Measurements from ENCODE around the gene ABHD2.
"Not testable (repeated sequence)": the region's sequence is repeated elsewhere in the genome, so short reads cannot be mapped to it uniquely, and the experiment has no call there.

Gene ABHD2

DNA sequence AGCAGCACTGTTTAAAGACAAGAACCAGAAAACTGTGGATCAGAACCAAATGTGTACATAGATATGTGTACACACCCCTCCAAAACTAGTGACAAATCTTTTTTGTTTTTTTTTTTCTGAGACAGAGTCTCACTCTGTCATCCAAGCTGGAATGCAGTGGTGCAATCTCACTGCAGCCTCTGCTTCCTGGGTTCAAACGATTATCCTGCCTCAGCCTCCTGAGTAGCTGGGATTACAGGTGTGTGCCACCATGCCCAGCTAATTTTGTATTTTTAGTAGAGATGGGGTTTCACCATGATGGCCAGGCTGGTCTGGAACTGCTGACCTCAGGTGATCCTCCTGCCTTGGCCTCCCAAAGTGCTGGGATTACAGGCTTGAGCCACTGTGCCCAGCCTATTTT lies 2.3 kb upstream of the ABHD2 start:
- not testable (repeated sequence) for H3K36me3 Mint-ChIP-seq (ENCODE audit: low read depth); H3K27me3 Mint-ChIP-seq (ENCODE audit: low read depth); H3K4me3 Mint-ChIP-seq; H3K9me3 Mint-ChIP-seq; DNase-seq (ENCODE audit: low spot score); H3K27ac Mint-ChIP-seq
- peaks cover 18% of the 10 kb centered on the region for H3K4me1 Mint-ChIP-seq (ENCODE audit: low read depth)

DNA sequence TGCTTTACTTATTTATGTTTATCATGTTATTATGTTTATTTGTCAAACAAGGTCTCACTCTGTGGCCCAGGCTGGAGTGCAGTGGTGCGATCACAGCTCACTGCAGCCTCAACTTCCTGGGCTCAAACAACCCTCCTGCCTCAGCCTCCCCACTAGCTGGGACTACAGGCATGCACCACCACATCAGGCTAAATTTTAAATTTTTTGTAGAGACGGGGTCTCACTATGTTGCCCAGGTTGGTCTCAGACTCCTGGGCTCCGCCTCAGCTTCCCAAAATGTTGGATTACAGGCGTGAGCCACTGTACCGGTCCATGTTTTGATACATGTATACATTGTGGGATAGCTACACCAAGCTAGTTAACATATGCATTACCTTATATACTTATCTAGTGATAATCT lies 1.9 kb upstream of the ABHD2 start:
- not testable (repeated sequence) for DNase-seq (ENCODE audit: low spot score); H3K9me3 Mint-ChIP-seq; H3K27ac Mint-ChIP-seq; H3K4me3 Mint-ChIP-seq; H3K36me3 Mint-ChIP-seq (ENCODE audit: low read depth); H3K27me3 Mint-ChIP-seq (ENCODE audit: low read depth)
- H3K4me1 Mint-ChIP-seq (ENCODE audit: low read depth), result peaks cover 23% of the 10 kb centered on the region

DNA sequence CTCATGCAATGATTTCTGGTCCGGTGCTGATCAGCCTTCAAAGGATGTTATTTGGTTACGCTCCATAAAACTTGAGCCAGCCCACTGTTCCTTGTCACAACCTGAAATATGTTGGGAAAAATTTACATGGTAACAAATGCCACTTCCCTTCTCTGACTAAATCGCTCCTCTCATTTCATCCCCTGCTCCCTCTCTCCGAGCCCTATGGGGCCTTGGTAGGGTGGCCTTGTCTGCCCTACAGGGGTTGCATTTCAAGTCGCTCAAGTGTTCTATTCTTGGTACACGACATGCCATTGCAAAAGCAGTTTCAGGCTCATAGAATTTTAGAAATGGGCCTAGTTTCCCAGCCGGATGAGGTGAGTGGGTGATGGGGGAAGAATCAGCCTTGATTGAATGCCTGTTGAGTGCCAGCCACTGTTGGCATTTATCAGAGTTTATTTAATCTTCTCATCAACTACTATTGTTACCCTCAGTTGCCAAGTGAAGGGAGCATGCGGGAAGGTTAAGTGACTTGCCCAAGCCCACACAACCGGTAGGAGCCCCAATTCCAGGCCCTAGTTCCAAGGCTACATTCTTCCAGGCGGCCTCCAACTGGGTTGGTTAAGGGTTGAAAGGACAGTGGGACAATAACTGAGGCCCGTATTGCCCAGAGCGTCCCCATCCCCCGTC lies 961 bp upstream of the ABHD2 start:
- Mint-ChIP-seq H3K4me3 (no peak overlapping the region), H3K9me3 (no peaks in the 10 kb centered on the region), H3K27ac (no peak overlapping the region), H3K27me3 (ENCODE audit: low read depth) (no peaks in the 10 kb centered on the region), H3K36me3 (ENCODE audit: low read depth) (peaks cover 4% of the 10 kb centered on the region), H3K4me1 (ENCODE audit: low read depth) (peaks cover 31% of the 10 kb centered on the region)
- DNase-seq (ENCODE audit: low spot score), result no peak

DNA sequence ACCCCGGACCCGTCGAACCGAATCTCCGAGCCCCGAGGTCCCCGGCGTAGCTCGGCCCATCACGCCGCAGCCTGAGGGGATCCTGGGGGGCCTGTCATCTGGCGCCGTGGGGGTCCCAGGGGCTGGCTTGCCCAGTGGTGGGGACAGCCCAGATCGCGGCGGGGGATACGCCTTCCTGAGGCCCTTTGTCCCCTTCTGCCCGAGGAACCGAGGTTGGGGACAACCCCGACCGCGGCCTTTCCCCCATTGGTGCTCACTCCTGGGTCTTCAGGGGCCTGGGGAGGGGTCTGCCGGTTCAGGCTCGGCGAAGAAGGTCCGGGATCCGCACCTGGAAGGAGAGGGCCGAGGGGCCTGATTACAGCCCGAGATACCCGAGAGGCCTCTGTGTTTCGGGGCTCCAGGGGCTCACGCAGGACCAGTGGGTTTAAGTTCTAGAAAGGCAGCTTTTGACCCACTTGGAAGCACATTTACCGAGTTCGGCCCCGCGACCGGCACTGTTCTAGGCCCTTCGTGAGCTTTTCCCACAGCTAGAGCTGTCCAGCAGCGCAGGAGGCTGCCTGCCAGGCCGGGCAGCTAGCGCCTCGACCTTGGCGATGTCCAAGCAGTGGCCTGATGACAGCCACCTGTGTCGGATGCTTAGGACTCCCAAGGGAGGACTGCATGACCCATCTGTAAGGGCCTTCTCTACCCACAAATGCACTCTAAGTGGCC lies 504 bp downstream of the ABHD2 start:
- no peaks in the 10 kb centered on the region for H3K9me3 Mint-ChIP-seq
- H3K4me3 Mint-ChIP-seq, result no peak overlapping the region
- no peak for DNase-seq (ENCODE audit: low spot score)
- peaks cover 10% of the 10 kb centered on the region for H3K36me3 Mint-ChIP-seq (ENCODE audit: low read depth)
- no peaks in the 10 kb centered on the region for H3K27me3 Mint-ChIP-seq (ENCODE audit: low read depth)
- H3K27ac Mint-ChIP-seq, result peak overlapping the region; percentile 97
- H3K4me1 Mint-ChIP-seq (ENCODE audit: low read depth), result peaks cover 40% of the 10 kb centered on the region

DNA sequence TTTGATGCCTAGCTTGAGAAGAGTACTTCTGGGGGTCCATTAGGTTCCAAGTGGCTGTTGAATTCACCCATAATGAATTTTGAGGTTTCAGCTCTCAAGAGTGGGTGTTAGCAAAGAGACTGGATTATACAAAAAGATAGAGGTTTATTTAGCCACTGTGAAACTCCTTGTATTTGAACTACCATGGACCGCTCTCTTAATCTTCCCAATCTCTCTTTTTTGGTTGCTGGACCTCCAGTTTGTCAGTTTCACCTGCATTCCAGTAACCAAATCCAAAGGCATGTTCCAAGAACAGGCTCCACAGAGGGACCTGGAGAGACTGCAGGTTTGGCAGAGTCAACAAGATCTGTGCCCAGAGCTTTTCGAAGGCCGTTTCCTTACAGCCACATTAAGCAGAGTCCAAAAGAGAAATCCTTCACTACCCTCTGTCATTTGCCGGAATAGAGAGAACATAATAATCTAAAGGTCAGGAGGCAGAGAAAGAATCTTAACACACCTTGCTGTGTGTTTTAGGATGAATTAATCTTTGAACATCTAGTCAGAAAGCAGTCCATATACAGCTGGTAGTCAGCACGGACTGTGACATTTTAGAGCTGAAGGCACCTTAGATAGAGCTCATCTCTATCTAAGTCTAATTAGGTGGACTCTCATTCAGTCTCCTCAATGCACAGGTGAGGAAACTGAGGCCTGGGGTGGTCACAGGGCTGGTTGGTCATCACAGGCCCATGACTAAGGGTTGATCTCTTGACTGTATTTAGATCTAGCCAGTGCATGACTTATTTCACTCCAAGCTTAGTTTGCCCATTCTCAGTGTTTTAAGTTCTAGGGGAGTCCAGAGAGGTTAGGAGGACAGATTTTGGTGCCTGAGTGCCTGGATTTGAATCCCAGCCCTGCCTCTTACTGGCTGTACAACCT lies 1.3 kb downstream of the ABHD2 start:
- Mint-ChIP-seq H3K27me3 (ENCODE audit: low read depth) (no peaks in the 10 kb centered on the region), H3K9me3 (no peaks in the 10 kb centered on the region), H3K27ac (peak overlapping the region; percentile 97), H3K4me3 (no peak overlapping the region), H3K4me1 (ENCODE audit: low read depth) (peaks cover 41% of the 10 kb centered on the region), H3K36me3 (ENCODE audit: low read depth) (peaks cover 11% of the 10 kb centered on the region)
- DNase-seq (ENCODE audit: low spot score), result no peak

DNA sequence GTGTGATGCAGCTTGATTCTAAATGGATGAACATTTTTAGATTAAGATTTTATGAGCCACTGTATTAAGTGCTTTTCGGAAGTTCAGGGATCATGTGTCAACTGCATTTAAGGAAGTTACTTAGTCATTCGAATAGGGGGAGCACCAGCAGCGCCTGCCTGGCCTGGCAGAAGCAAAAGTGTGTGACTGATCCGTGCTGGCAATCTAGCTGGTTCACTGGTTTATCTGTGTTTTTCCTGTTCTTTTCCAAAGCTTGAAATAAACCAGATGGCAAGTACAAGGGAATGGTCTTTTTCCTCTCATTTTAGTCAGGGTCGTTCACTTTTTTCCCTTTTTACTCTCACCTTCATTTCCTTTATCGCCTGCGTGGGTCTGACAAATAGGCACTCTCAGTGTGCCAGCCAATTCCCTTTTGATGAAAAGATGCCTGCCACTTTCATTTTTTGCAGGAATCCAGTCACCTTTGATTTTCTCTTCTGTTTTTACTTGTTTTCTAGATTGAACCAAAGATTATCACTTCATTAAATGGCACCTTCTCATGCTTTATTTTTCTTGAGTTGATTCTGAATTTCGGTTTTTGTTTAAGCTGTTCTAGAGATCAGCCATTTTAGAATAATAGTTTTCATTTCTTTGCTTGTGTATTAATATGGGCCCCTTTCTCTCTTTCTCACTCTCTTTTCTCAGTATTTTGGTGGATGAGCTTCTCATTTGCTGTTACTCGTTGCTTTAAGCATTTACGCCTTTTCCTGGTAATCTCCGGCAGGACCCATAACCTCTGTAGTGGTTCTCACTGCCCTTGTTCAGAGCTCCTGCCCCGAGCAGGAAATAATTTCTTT lies 2.8 kb downstream of the ABHD2 start:
- H3K27me3 Mint-ChIP-seq (ENCODE audit: low read depth), result no peaks in the 10 kb centered on the region
- H3K4me1 Mint-ChIP-seq (ENCODE audit: low read depth), result peaks cover 43% of the 10 kb centered on the region
- no peak overlapping the region for H3K4me3 Mint-ChIP-seq
- peak overlapping the region; percentile 97 for H3K27ac Mint-ChIP-seq
- no peaks in the 10 kb centered on the region for H3K9me3 Mint-ChIP-seq
- peak; percentile 42 for DNase-seq (ENCODE audit: low spot score)
- peaks cover 13% of the 10 kb centered on the region for H3K36me3 Mint-ChIP-seq (ENCODE audit: low read depth)

DNA sequence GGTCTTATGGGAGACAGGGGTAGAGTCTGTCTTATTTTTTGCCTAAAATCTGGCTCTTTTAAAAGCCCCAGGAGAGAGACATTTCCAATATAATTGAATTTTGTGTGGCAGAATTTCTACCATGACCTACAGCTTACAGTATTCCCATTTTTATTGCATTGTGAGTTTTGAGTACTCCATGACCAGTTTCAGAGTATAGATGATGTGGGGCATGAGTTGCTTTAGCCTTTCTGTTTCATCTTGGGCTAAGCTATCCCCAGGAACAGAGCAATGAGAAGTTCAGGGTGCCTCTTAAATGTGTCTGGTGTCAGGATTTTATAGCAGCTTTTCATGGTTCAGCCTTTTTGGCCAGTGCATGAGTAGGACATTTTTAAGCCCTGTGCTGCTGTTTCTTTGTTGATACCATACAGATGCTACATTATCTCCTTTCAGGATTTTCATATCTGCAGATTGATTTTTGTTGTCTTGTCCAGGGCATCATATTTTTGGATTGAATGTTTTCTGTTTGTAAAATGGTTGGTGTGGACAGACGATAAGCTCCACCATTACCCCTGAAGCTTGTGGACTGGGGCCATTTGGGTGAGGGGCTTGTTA lies 3.5 kb downstream of the ABHD2 start:
- Mint-ChIP-seq H3K4me3 (no peak overlapping the region), H3K36me3 (ENCODE audit: low read depth) (peaks cover 13% of the 10 kb centered on the region), H3K4me1 (ENCODE audit: low read depth) (peaks cover 43% of the 10 kb centered on the region)

DNA sequence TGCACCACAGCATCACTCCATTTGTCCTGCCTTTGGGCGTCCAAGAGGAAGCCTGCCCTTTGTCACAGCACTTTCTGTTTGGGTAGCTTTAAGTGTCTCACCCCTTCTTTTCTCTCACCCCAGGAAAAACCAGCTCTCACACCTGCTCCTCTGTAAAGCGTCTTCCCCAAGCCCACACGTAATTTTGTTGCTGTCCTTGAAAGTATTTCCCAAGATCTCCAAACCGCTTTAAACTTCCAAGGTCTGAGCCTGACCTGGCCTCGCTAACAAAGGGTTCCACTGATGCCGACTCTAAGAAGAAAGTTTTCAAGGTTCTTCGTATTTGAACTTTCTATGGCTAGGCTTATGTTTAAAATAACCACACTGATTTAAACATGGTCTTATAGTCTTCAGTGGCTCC lies 5.3 kb downstream of the ABHD2 start:
- peak overlapping the region; percentile 43 for H3K4me3 Mint-ChIP-seq
- H3K36me3 Mint-ChIP-seq (ENCODE audit: low read depth), result peaks cover 13% of the 10 kb centered on the region
- H3K4me1 Mint-ChIP-seq (ENCODE audit: low read depth), result peaks cover 43% of the 10 kb centered on the region
- no peak overlapping the region for H3K27ac Mint-ChIP-seq
- DNase-seq (ENCODE audit: low spot score), result no peak
- no peaks in the 10 kb centered on the region for H3K27me3 Mint-ChIP-seq (ENCODE audit: low read depth)
- no peaks in the 10 kb centered on the region for H3K9me3 Mint-ChIP-seq

More for the DNA sequence above, 3.5 kb downstream of the ABHD2 start:
- Mint-ChIP-seq H3K27ac (peak overlapping the region; percentile 97), H3K27me3 (ENCODE audit: low read depth) (no peaks in the 10 kb centered on the region), H3K9me3 (no peaks in the 10 kb centered on the region)
- DNase-seq (ENCODE audit: low spot score), result no peak

DNA sequence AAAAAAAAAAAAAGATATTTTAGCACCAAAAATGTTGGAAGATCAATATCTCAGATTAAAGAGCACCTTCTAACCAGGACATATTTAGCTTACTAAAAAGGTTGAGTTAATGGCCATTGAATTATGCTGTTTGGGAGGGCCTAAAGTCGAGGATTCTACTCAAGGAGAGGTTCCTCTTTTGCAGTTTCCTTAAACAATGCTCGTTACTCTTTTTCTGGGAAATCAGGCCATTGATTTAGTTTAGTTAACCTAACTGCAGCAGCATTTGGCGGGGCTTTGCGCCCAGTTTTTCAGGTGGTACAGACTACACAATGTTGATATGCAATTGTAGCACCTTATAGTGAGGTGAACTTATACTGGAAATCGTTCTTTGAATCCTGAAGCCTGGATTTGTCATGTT lies 6.8 kb downstream of the ABHD2 start:
- peaks cover 15% of the 10 kb centered on the region for H3K36me3 Mint-ChIP-seq (ENCODE audit: low read depth)
- no peaks in the 10 kb centered on the region for H3K9me3 Mint-ChIP-seq
- H3K4me1 Mint-ChIP-seq (ENCODE audit: low read depth), result peaks cover 38% of the 10 kb centered on the region
- H3K4me3 Mint-ChIP-seq, result no peak overlapping the region
- no peaks in the 10 kb centered on the region for H3K27me3 Mint-ChIP-seq (ENCODE audit: low read depth)
- no peak for DNase-seq (ENCODE audit: low spot score)
- H3K27ac Mint-ChIP-seq, result no peak overlapping the region

DNA sequence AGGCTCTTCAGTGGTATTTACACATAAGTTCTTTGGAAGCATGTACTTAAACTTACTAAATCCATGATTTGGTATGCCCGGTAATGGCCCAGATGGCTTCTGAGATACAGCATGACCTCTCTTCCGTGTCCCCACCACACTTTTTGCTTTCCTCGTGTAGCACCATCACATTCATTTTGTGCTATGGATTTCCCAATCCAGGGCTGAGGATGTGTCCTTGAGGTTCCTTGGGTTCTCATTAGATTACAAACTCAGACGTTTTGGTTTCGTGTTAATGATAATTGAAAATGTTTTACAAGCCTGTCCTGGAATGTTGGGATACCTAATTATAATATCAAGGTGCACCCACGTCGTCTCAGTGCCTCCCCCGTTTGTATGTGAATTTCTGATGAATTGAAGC lies 7.3 kb downstream of the ABHD2 start:
- Mint-ChIP-seq H3K36me3 (ENCODE audit: low read depth) (peaks cover 18% of the 10 kb centered on the region), H3K27ac (no peak overlapping the region)

DNA sequence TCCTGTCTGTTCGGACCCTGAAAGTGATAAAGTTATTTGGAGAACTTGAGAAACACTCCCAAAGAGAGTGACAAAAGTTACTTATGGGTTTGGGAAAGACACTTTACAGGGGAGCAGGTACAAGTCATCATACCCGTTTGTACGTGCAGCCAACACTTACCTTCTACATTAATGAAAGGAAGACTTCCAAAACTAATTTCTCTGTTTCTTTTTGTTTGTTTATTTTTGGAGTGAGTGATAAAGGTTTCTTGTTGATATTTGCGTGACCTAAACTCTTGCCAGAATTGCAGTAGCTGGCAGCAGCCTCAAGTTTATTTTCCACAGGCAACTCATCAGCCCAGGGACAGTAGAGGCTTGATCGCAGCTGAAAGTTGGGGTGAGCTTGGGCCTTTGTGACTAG lies 8.4 kb downstream of the ABHD2 start:
- Mint-ChIP-seq H3K27me3 (ENCODE audit: low read depth) (no peaks in the 10 kb centered on the region), H3K36me3 (ENCODE audit: low read depth) (peaks cover 18% of the 10 kb centered on the region), H3K27ac (no peak overlapping the region), H3K4me3 (no peak overlapping the region), H3K4me1 (ENCODE audit: low read depth) (peaks cover 31% of the 10 kb centered on the region), H3K9me3 (no peaks in the 10 kb centered on the region)
- DNase-seq (ENCODE audit: low spot score), result no peak

More for the DNA sequence above, 7.3 kb downstream of the ABHD2 start:
- H3K27me3 Mint-ChIP-seq (ENCODE audit: low read depth), result no peaks in the 10 kb centered on the region
- H3K9me3 Mint-ChIP-seq, result no peaks in the 10 kb centered on the region
- DNase-seq (ENCODE audit: low spot score), result no peak
- peaks cover 33% of the 10 kb centered on the region for H3K4me1 Mint-ChIP-seq (ENCODE audit: low read depth)
- no peak overlapping the region for H3K4me3 Mint-ChIP-seq

DNA sequence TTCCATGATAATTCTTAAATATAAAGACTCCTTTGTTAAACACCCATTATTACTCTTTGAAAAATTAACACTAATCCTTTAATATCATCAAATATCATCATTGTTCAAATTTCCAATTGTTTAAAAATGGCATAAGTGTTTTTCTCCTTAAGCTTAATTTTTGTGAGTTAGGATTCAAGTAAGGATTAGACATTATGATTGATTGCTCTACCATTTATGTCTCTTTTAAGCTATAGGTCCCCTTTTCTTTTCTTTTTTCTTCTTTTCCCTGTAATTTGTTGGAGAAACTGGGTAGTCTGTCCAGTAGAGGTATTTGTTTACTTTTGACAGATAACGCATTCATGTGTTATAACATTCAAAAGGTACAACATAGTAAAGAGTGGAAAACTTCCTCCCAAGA lies 9.1 kb downstream of the ABHD2 start:
- peaks cover 14% of the 10 kb centered on the region for H3K36me3 Mint-ChIP-seq (ENCODE audit: low read depth)
- no peaks in the 10 kb centered on the region for H3K27me3 Mint-ChIP-seq (ENCODE audit: low read depth)
- no peak for DNase-seq (ENCODE audit: low spot score)
- H3K27ac Mint-ChIP-seq, result no peak overlapping the region
- no peaks in the 10 kb centered on the region for H3K9me3 Mint-ChIP-seq
- peaks cover 29% of the 10 kb centered on the region for H3K4me1 Mint-ChIP-seq (ENCODE audit: low read depth)
- no peak overlapping the region for H3K4me3 Mint-ChIP-seq

DNA sequence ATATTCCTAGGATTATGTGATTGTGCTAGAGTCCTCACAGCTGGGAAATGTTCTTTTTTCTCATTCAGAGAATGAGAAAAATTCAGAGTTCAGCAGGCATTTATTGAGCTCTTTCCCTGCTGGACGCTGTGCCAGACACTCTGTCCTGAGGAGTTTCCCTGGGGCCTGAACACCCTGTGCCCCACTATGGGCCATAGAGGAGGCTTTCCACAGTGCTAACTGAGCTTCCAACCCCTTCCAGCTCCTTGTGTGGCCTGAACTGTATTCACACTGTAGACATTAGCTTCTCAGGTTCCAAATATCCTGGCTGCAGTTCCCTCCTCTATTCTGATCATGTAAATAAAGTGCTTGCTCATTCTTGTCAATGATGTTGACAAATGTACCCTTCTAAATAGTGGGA lies 10.0 kb downstream of the ABHD2 start:
- Mint-ChIP-seq H3K4me3 (no peak overlapping the region), H3K27me3 (ENCODE audit: low read depth) (no peaks in the 10 kb centered on the region), H3K36me3 (ENCODE audit: low read depth) (peaks cover 15% of the 10 kb centered on the region), H3K27ac (no peak overlapping the region), H3K9me3 (no peaks in the 10 kb centered on the region), H3K4me1 (ENCODE audit: low read depth) (peaks cover 24% of the 10 kb centered on the region)
- no peak for DNase-seq (ENCODE audit: low spot score)

Measured in T-helper 2 cell treated with Interferon-gamma antibody and Interleukin-4, amounts not matched to agents 5 μg/mL and 100 μg/mL, for 36 hours (primary cell).